AG04450 (cell line): ENCODE results near the gene LONRF2. TPM values are rescaled to one million over a fixed set of nuclear protein-coding genes. Genes with fewer than 3 reads are reported as not detected.

Source experiments
- CTCF ChIA-PET: fragments of 300-600, 350-600 bp; formaldehyde crosslinking; extraction: SDS; loops from one replicate; lab custom pipeline; 2022; ENCODE audit warnings: antibody characterized with exemption, inconsistent platforms; lab: Charles Lee
- POLR2A ChIA-PET: fragments of 350-600 bp; formaldehyde crosslinking; extraction: SDS; loops from one replicate; lab custom pipeline; 2021; ENCODE audit warnings: antibody characterized with exemption, inconsistent platforms; lab: Yijun Ruan, JAX
- DNase-seq: peaks from one replicate; pipeline ENCODE4 v3.0.0-alpha.2; 2011; ENCODE audit warnings: low read depth, low spot score
- H3K27ac ChIP-seq: one replicate; pipeline ENCODE4 v1.5.1; 2012; ENCODE audit warnings: low read depth, low read length, control low read depth
- H3K27me3 ChIP-seq: one replicate; pipeline ENCODE4 v1.6.0; 2012; ENCODE audit warnings: low read length; ENCODE audit not compliant: control insufficient read depth, insufficient read depth
- H3K4me3 ChIP-seq: 2 replicates; pipeline ENCODE4 v1.5.1; 2011; ENCODE audit warnings: mild to moderate bottlenecking, low read depth, low read length, control low read depth
- H3K9me3 ChIP-seq: 2 replicates; pipeline ENCODE4 v1.5.1; 2012; ENCODE audit warnings: low read length; ENCODE audit not compliant: control insufficient read depth, insufficient read depth
- polyA plus RNA-seq: library from polyadenylated mRNA; depleted of rRNA; stranded (reverse); fragments of >200 nt; gene quantifications from 2 replicates; pipeline ENCODE4 v1.2.3, GENCODE V29; 2011
- TF ChIP-seq, protein P1 (sequence below): IDR thresholded peaks from 2 replicates; pipeline ENCODE4 v1.5.1; 2011; ENCODE audit warnings: low read depth, low read length, control low read depth, inconsistent platforms

LONRF2 gene
- polyA plus RNA-seq, 1 experiment, result 0.98 TPM

DNA sequence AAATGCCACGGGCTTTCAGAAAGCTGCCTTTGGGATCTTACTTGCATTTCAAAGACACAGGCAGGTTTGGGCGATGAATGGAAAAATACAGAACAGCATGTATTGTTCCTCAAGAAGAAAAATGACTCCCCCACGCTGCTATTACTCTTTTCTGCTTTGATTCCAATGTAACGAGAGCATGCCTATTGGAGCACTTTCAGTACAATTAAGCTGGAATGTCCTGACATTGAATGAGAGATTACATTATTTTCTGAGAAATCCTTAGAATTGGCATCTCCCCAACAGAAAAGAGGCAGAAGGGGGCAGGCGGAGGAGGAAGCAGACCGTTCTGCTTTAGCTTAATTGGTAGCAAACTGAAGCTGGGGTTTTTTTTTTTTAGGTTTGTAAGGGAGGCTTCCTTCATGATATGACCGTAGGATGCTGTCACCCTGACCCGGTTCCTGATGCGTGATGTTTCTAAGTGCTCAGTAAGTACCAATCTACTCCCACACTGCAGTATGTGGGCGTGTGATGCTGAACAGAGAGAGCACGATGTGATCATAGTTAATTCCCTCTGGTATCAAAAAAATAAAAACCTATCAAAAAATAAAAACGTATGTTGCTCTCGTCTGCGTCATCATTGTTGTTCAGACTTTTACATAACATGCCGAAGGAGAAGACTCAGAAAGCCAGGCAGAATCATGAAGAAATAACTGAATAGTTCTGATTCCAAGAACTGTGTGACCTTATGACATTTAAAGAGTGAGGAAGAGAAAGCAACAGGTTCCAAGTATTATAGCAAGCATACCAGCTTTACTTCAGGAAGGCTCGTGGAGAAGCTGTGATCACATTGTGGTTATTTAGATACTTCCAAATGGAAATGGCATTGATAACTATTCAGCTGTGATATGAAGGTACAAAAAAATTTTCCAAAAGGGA, 40.5 kb downstream of the LONRF2 start:
- CTCF ChIA-PET, result interaction anchor here (1.1 to 1.2 kb wide), 2 partner anchors 19 to 99 kb away, joined by 4 to 6 read pairs; no protein-coding TSS in a partner anchor
- DNase-seq, result no peak
- H3K4me3 ChIP-seq, result no peak overlapping the region

DNA sequence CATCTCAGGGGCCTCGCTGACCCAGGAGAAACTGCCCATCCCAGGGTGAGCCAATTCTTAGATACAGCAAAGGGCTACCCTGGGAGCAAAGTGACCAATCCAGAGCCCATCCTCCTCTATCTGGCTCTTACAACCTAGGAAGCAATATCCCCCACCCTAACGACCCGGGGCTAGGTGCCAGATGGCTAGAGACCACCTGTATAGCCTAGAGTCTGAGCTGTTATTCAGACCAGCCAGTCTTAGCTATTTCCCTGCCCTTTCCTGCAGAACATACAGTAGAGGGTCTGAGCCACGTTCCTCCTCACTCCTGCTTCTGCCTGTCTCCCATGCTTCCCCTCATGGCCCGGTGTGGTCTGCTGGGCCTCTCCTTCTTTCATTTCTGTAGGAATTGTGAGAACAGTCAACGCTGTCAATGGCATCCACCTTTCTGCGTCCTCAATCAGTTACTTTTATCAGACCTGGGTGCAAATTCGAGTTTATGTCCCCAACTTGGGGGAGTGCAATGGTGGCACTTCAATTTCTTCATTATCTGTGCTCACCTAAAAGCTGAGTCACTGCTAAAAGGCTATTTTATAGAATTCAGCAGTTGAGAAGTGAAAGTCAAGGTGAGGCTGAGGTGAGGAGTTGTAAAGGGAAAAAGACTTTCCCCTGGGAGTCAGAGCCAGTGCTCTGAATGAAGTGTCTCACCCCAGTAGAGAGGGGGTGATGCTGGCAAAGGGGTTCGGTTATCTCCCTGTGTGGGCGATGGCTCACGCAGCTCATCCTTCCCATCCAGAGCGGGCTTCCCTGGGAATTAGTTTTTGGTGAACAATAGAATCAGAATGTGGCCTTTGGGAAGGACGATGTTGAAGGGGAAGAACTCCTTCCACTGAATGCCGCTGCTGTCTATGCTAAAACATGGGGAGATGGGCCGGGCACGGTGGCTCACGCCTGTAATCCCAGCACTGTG, 42.4 kb downstream of the LONRF2 start:
- ChIA-PET POLR2A (no interaction called here), CTCF (interaction anchor here (1.1 kb wide), 1 partner anchor 17 kb away, joined by 5 read pairs; no protein-coding TSS in a partner anchor)
- TF ChIP-seq, protein P1, sequence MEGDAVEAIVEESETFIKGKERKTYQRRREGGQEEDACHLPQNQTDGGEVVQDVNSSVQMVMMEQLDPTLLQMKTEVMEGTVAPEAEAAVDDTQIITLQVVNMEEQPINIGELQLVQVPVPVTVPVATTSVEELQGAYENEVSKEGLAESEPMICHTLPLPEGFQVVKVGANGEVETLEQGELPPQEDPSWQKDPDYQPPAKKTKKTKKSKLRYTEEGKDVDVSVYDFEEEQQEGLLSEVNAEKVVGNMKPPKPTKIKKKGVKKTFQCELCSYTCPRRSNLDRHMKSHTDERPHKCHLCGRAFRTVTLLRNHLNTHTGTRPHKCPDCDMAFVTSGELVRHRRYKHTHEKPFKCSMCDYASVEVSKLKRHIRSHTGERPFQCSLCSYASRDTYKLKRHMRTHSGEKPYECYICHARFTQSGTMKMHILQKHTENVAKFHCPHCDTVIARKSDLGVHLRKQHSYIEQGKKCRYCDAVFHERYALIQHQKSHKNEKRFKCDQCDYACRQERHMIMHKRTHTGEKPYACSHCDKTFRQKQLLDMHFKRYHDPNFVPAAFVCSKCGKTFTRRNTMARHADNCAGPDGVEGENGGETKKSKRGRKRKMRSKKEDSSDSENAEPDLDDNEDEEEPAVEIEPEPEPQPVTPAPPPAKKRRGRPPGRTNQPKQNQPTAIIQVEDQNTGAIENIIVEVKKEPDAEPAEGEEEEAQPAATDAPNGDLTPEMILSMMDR, result no peak
- Histone ChIP-seq H3K9me3 (peaks cover 2% of the 10 kb centered on the region; the same call in 1 of the 2 replicates), H3K27ac (no peak overlapping the region), H3K27me3 (no peaks in the 10 kb centered on the region), H3K4me3 (no peak overlapping the region)
- DNase-seq, result no peak

More for the DNA sequence above, 40.5 kb downstream of the LONRF2 start:
- H3K9me3 ChIP-seq, result peaks cover 2% of the 10 kb centered on the region; the same call in 1 of the 2 replicates
- POLR2A ChIA-PET, result no interaction called here
- no peak overlapping the region for H3K27ac ChIP-seq
- TF ChIP-seq, protein P1, result no peak
- no peaks in the 10 kb centered on the region for H3K27me3 ChIP-seq

DNA sequence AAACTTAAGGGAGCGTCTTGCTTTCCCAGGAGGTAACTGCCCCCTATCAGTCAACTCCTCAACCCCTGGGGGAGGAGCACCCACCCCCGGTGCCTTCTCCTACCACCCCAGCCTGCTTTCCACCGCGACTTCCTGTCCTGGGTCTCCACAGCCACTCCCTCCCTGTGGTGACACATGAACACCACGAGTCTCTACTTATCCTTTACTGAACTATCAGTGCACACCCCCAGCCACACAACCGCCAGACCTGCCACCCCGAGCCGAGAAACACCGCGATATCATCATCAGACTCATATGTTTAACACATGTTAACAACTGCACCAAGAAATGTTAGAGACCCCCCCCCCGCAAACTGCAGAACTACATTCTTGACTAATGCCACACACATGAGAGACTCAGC, 43.3 kb downstream of the LONRF2 start:
- no peak overlapping the region for H3K4me3 ChIP-seq
- ChIA-PET CTCF (no interaction called here), POLR2A (no interaction called here)
- H3K9me3 ChIP-seq, result no peaks in the 10 kb centered on the region
- TF ChIP-seq, protein P1, result no peak
- no peak overlapping the region for H3K27ac ChIP-seq
- no peak for DNase-seq
- no peaks in the 10 kb centered on the region for H3K27me3 ChIP-seq

DNA sequence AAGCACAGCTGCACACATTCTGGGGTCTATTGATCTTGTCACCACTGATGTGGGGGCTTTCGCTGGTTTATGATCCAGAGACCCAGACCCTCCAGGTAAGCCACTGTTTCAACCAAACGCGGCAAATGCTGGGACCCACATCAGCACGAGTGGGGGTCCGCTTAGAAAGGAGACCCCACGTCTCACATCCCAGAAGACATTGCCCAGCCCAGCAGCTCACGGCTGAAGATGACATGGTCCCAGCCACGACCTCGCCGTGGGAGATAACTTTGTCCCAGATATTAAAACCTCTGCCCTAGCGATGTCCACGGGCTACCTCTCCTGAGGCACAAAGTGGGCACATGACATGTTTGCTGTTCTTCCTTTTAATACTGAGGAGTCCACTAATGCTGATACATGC, 43.8 kb downstream of the LONRF2 start:
- no peaks in the 10 kb centered on the region for H3K27me3 ChIP-seq
- CTCF ChIA-PET, result no interaction called here
- POLR2A ChIA-PET, result no interaction called here

More for the DNA sequence above, 43.8 kb downstream of the LONRF2 start:
- Histone ChIP-seq H3K4me3 (no peak overlapping the region), H3K9me3 (no peaks in the 10 kb centered on the region), H3K27ac (no peak overlapping the region)
- no peak for DNase-seq
- TF ChIP-seq, protein P1, result no peak
